Testis (tissue), 3 donors: ENCODE data around the gene WDR20. TPM values are rescaled to one million over a fixed set of nuclear protein-coding genes. Genes with fewer than 3 reads are reported as not detected.

Source experiments
- DNase-seq: peaks from one replicate; pipeline ENCODE4 v3.0.0-alpha.2; 2019
- H3K27ac ChIP-seq, 2 donors: fragments of 200-600 bp; sonication (generic); one replicate each; pipeline ENCODE4 v1.5.1; 2019
- H3K27me3 ChIP-seq: fragments of 200-600 bp; sonication (generic); one replicate; pipeline ENCODE4 v1.5.1; 2019
- H3K36me3 ChIP-seq: fragments of 200-600 bp; sonication (generic); one replicate; pipeline ENCODE4 v1.5.1; 2017; ENCODE audit warnings: low read depth; ENCODE audit errors: missing control alignments
- H3K4me1 ChIP-seq: fragments of 200-600 bp; sonication (generic); one replicate; pipeline ENCODE4 v1.5.1; 2019
- H3K4me3 ChIP-seq, 2 donors: fragments of 200-600 bp; sonication (generic); one replicate each; pipeline ENCODE4 v1.5.1; 2017 to 2019
- H3K9me3 ChIP-seq: fragments of 200-600 bp; sonication (generic); one replicate; pipeline ENCODE4 v1.5.1; 2017
- POLR2A ChIP-seq: fragments of 450-650 bp; IDR thresholded peaks from one replicate; pipeline ENCODE4 v1.6.1; 2017; ENCODE audit warnings: antibody characterized with exemption, mild to moderate bottlenecking, moderate library complexity
- WGBS, 2 donors: methylation state at CpG; one replicate each; pipeline ENCODE4 v1.1.5; 2018; 5-methylcytosine and 5-hydroxymethylcytosine counted together
- intact Hi-C: fragments of 100-400 bp; cut with DNase I; formaldehyde crosslinking; loops from one replicate; pipeline ENCODE4 v1.15.1; 2023; ENCODE audit warnings: low total_unique reads
- polyA plus RNA-seq: library from polyadenylated mRNA; stranded (reverse); fragments of 350-450 nt; fragmentation: Illumina TruSeq; extraction: RNeasy Lipid Tissue Mini Kit (QIAGEN cat#74804); gene quantifications from one replicate; pipeline ENCODE4 v1.2.3, GENCODE V29; 2014; ENCODE audit warnings: low read depth, low replicate concordance; ENCODE audit not compliant: insufficient read depth
- total RNA-seq, 2 donors: library from RNA; depleted of rRNA; stranded (reverse); fragments of >200 nt; gene quantifications; one replicate each; pipeline ENCODE4 v1.2.3, GENCODE V29; 2016
- TF ChIP-seq, protein P1 (sequence below), 3 experiments: fragments of 450-650 bp in 2 of 3; fragments of 200-600 bp in 1 of 3; sonication (generic) in 1 of 3; IDR thresholded peaks; one replicate each; pipeline ENCODE4 v1.5.1; 2016 to 2019; ENCODE audit warnings: antibody characterized with exemption in 3 of 3, mild to moderate bottlenecking in 2 of 3, moderate library complexity in 1 of 3

The WDR20 gene
- total and polyA plus RNA-seq, 3 donors from 2014 or later, result 46.5 to 69.2 (median 56.4) TPM

DNA sequence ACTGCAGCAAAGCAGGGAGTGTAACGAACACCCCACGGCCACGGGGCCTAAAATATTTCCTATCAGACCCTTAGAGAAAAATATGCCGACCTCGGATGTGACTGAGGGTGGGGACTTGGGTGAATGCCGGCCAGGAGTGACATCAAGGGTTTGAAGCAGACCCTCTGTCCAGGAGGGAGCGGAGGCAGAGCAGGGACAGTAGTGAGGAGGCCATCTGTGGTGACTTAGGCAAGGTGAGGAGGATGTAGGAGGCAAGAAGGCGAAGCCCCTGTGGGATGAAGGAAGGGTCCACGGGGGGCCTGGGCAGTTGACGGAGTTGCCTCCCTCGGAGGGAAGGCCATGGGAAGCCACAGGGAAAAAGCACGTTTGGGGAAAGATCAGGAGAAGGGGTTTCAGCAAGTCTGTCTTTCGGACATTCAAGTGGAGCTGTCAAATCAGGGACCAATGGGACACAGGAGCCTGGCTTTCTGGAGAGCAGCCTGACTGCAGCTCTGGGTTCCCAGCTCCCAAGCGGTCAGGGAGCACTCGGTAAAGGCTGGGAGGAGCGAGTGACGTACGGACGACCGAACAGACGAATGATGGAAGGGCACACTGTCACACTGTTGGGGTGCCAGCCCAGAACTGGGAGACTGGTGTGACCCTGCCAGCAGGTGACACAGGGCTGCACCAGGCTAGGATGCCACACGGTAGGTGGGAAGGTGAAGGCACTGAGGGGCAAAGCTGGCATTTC, 90.9 kb downstream of the WDR20 start:
- H3K4me3 ChIP-seq, result no peak overlapping the region
- TF ChIP-seq, protein P1, sequence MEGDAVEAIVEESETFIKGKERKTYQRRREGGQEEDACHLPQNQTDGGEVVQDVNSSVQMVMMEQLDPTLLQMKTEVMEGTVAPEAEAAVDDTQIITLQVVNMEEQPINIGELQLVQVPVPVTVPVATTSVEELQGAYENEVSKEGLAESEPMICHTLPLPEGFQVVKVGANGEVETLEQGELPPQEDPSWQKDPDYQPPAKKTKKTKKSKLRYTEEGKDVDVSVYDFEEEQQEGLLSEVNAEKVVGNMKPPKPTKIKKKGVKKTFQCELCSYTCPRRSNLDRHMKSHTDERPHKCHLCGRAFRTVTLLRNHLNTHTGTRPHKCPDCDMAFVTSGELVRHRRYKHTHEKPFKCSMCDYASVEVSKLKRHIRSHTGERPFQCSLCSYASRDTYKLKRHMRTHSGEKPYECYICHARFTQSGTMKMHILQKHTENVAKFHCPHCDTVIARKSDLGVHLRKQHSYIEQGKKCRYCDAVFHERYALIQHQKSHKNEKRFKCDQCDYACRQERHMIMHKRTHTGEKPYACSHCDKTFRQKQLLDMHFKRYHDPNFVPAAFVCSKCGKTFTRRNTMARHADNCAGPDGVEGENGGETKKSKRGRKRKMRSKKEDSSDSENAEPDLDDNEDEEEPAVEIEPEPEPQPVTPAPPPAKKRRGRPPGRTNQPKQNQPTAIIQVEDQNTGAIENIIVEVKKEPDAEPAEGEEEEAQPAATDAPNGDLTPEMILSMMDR (IDR thresholded peaks at IDR 0.05), result no peak
- no peak for TF ChIP-seq POLR2A
- WGBS, 2 donors, result 84 to 88% methylated on average over 21 to 22 of the region's 22 CpGs
- H3K4me1 ChIP-seq, result peaks cover 17% of the 10 kb centered on the region
- no peak overlapping the region for H3K27ac ChIP-seq
- H3K9me3 ChIP-seq, result no peaks in the 10 kb centered on the region
- intact Hi-C loops, result no loop called here
- no peaks in the 10 kb centered on the region for H3K36me3 ChIP-seq
- H3K27me3 ChIP-seq, result no peaks in the 10 kb centered on the region
- DNase-seq, result no peak

DNA sequence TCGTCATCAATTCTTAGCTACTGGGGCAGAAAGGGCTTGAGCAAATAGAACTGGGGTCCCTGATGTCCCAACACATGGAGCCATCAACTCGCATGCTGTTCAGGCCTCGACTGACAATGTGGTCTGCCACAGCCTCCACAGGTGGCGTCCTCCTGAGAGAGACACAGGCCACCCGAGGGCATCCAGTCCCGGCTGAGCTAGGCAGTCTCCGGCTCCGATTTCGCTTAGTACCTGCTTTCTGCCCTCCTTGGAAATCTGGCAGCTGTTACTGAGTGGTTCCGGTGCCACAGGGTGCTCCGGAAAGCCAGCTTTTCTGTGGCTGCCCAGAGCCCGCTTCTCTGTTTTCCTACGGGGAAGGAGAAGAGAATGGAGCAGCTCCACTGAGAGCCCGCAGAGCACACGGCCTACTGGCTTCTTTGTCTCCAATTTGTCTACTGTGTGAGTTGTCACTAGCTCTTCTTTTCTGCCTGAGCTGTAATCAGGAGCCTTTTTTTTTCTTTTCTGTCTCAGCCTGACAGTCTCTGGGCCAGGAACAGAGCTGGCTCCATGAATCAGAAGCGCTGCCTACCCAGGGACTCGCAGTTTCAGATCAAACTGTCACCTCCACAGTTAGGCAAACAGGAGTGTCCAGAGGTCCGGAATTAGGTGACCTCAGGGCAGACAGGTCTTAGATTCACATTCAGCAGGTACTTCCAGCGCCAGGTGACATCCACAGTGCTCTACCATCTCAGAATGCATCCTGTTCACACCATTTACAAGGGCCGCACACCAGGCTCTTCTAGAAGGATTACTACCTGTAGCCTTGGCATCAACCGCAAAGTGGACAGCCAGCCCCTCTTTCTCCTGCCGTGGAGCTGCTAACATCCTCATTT, 92.0 kb downstream of the WDR20 start:
- H3K27ac ChIP-seq, result no peak overlapping the region
- no peaks in the 10 kb centered on the region for H3K36me3 ChIP-seq
- intact Hi-C loops, result no loop called here
- no peaks in the 10 kb centered on the region for H3K9me3 ChIP-seq
- TF ChIP-seq POLR2A, result no peak
- TF ChIP-seq, protein P1 (IDR thresholded peaks at IDR 0.05), result no peak
- DNase-seq, result no peak
- peaks cover 17% of the 10 kb centered on the region for H3K4me1 ChIP-seq
- no peak overlapping the region for H3K4me3 ChIP-seq
- 89 to 90% methylated on average over 21 to 22 of the region's 22 CpGs for WGBS, 2 donors
- no peaks in the 10 kb centered on the region for H3K27me3 ChIP-seq

DNA sequence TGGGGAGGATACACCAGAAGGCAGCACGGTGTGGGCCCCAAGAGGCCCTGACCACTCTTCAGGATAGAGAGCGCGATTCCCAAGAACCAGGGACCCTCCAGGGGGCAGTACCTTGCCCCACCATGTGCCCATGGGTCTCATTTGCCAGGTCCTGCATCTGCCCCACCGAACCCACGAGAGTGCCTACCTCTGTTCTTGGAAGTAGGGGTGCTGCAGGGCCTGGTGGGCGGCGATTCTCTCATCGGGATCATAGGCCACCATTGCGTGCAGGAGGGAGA, 92.6 kb downstream of the WDR20 start:
- H3K27me3 ChIP-seq, result no peaks in the 10 kb centered on the region
- no peak overlapping the region for H3K4me3 ChIP-seq
- no peak for DNase-seq
- TF ChIP-seq, protein P1 (IDR thresholded peaks at IDR 0.05), result no peak
- TF ChIP-seq POLR2A, result no peak
- peaks cover 11% of the 10 kb centered on the region for H3K4me1 ChIP-seq
- intact Hi-C loops, result no loop called here
- H3K27ac ChIP-seq, result no peak overlapping the region
- no peaks in the 10 kb centered on the region for H3K9me3 ChIP-seq
- H3K36me3 ChIP-seq, result no peaks in the 10 kb centered on the region
- 94 to 96% methylated on average over 8 to 9 of the region's 9 CpGs for WGBS, 2 donors

DNA sequence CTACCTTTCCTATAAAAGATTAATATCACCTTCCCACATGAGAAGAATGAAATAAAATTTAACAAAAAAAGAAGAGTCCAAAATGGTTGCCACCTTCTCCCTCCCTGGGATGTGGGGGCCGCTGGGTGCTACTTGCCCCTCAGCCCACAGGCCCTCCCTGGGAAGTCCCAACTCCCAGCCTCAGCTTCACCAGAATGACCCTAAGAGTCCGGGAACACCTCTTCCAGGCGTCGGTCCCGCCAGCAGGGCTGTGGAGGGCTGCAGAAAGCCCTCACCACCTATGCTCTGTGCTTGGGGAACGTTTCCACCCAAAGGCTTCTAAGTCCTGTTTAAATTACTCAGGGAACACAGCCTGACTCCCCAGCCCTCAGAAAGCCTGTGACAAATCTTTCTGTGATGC, 93.4 kb downstream of the WDR20 start:
- 87 to 91% methylated on average over 5 to 6 of the region's 6 CpGs for WGBS, 2 donors
- no peaks in the 10 kb centered on the region for H3K27me3 ChIP-seq

More for the DNA sequence above, 93.4 kb downstream of the WDR20 start:
- H3K9me3 ChIP-seq, result no peaks in the 10 kb centered on the region
- no peak for TF ChIP-seq POLR2A
- TF ChIP-seq, protein P1 (IDR thresholded peaks at IDR 0.05), result no peak
- H3K4me1 ChIP-seq, result peaks cover 7% of the 10 kb centered on the region
- H3K36me3 ChIP-seq, result no peaks in the 10 kb centered on the region
- no peak overlapping the region for H3K4me3 ChIP-seq
- no peak for DNase-seq
- no peak overlapping the region for H3K27ac ChIP-seq
- intact Hi-C loops, result no loop called here
